GM10266 (cell line): ENCODE results near the gene RNF141.

Experiments used
- DNase-seq: peaks from one replicate; pipeline ENCODE4 v3.0.0; 2012; ENCODE audit errors: extremely low spot score
- CTCF ChIP-seq: IDR thresholded peaks from 2 replicates; pipeline ENCODE4 v1.5.1; 2012; ENCODE audit warnings: mild to moderate bottlenecking, low read depth; ENCODE audit not compliant: control insufficient read depth, insufficient read depth; ENCODE audit errors: missing control alignments

Gene RNF141

DNA sequence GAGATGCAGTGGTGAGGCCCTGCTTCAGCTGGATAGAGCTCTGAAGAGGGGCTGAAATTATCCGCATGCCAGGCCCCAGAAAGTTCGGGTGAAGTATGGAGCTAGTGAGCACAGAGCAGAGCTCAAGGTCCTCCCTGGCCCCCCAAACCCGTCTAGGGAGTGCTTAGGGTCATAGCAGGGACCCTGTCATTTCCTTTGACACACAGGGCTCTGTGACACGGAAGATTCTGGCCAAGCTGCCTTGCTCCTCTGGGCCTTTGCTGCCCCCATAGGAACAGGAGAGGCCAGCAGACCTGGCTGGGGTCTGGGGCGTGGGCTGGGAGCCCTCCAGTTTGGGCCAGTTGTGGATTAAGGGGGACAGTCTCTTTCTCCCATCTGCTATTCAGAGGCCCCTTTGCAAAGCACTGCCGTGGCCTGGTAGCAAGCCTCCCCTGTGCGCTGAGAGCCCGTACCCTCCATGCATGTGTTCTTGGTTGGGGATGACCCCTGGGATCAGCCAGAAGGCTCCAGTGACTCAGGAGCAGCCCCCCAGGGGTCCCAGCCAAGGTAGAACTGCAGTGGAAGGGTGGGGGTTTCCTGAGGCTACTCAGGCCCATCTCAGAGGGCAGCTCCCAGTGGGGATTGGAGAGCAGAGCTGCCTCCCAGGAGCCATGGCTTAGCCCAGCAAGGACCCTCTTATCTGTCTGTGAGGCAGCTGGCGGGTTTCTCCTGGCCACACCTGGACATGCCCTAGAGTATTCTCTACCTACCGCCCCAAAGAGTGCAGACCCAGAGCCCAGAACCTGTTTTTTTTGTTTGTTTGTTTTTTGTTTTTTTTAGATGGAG is 42.3 kb downstream of the RNF141 start:
- TF ChIP-seq CTCF, result no peak
- no peak for DNase-seq

GRCh38 chr11:10498022-10498400 is 43.0 kb downstream of the RNF141 start:
- no peak for TF ChIP-seq CTCF

GRCh38 chr11:10497371-10498021 is 43.5 kb downstream of the RNF141 start:
- no peak for TF ChIP-seq CTCF
- no peak for DNase-seq

More at GRCh38 chr11:10498022-10498400, 43.0 kb downstream of the RNF141 start:
- DNase-seq, result no peak

- DNase-seq, result no peak
- no peak for TF ChIP-seq CTCF
Measured at GRCh38 chr11:10496296-10496936, 44.6 kb downstream of the RNF141 start.

DNA sequence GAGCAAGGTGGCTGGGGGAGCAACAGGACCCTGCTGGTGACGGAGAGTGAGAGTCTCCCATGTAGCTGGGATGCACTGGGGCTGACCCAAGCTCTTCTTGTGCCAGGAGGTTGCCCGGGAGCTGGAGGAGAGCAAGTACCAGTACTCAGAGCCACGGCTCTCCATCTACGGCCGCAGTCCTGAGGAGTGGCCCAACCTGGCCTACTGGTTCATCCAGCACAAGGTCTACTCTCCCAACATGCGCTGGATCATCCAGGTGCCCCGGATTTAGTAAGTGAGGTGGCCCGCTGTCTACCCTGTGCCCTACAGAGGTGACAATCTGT is 45.6 kb downstream of the RNF141 start:
- no peak for DNase-seq
- no peak for TF ChIP-seq CTCF

DNA sequence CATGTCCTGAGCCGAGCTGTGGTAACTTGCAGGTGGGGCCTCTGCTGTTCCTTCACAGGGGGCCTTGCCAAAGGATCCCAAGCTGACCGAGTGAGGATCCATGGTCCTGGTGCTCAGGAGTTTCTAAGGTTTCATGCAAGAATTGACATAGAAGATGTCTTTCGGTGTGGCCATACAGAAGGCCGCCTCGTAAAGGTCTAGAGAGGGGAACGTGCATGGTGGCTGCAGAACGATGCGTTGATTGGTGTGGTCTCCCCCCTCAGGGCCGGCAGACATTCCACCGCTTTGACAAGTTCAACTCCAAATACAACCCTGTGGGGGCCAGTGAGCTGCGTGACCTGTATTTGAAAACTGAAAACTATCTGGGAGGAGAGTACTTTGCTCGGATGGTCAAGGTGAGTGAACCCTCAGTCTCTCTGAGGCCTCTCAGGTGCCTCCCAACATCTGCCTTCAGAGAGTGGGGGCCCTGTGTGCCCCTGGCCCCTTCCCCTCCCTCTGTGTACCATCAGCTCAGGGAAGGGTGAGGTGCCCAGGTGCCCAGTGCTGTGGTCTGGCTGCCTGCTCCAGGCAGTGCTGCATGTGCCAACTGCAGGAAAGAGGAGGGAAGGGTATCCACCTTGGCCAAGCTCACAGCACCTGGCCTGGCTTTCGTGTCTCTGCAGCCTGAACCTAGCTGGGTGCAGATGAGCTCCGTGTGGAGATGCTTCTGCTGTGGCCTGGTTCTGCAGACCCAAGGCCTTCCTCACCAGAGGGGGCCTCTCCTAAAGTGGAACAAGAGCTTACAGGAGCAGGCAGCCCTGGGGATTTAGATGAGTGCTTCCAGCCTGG is 46.1 kb downstream of the RNF141 start:
- TF ChIP-seq CTCF, result no peak
- DNase-seq, result no peak
